Left lobe of liver (tissue), 2 donors: ENCODE results near the gene TCAF1. TPM values are rescaled to one million over a fixed set of nuclear protein-coding genes. Genes with fewer than 3 reads are reported as not detected.
A peak's percentile ranks its signal among the peaks of the same experiment; 100 is the strongest.

ENCODE experiments used
- ATAC-seq: fragments of 200-7000 bp; cut with Tn5 transposase; one replicate; pipeline ENCODE4 v1.9.1; 2020; ENCODE audit warnings: mild to moderate bottlenecking, moderate library complexity
- DNase-seq: peaks from one replicate; pipeline ENCODE4 v3.0.0-alpha.2; 2020; ENCODE audit warnings: low spot score
- total RNA-seq: library from RNA; stranded (reverse); gene quantifications from one replicate; pipeline ENCODE4 v1.2.1, GENCODE V29; 2021
- donor health status: DM: no; HTN: no; CAD: no; lungs with moderate emphysema.
- donor health status: DM: no; HTN: yes; CAD: no.

TCAF1 gene
- 56.1 TPM for total RNA-seq

GRCh38 chr7:143901668-143902331 lies at the start of gene TCAF1:
TCAF1 (minus strand) TSS chr7:143902176; CDS start chr7:143876608, 25,568 bp downstream.
- ATAC-seq: peak; percentile 93
- peak; percentile 97 for DNase-seq

GRCh38 chr7:143948733-143949132 lies 46.8 kb upstream of the TCAF1 start:
- DNase-seq (no peak), ATAC-seq (no peak)

GRCh38 chr7:143947111-143947510 lies 45.1 kb upstream of the TCAF1 start:
- ATAC-seq (no peak), DNase-seq (no peak)

GRCh38 chr7:143945423-143945822 lies 43.4 kb upstream of the TCAF1 start:
- ATAC-seq (no peak), DNase-seq (no peak)

- DNase-seq: no peak
- no peak for ATAC-seq
Observed at GRCh38 chr7:143938379-143939243, 36.6 kb upstream of the TCAF1 start.

- DNase-seq (no peak), ATAC-seq (no peak)
Observed at GRCh38 chr7:143936087-143937009, 34.4 kb upstream of the TCAF1 start.

GRCh38 chr7:143934526-143935325 lies 32.8 kb upstream of the TCAF1 start, which contains the start of gene OR2F2:
OR2F2 (plus strand) TSS chr7:143935233; CDS start chr7:143935233, 0 bp downstream.
- ATAC-seq: no peak

GRCh38 chr7:143931739-143932138 lies 29.8 kb upstream of the TCAF1 start:
- DNase-seq (no peak), ATAC-seq (no peak)

More at GRCh38 chr7:143934526-143935325, 32.8 kb upstream of the TCAF1 start, which contains the start of gene OR2F2:
- no peak for DNase-seq

- DNase-seq (no peak), ATAC-seq (no peak)
Observed at GRCh38 chr7:143929224-143929920, 27.4 kb upstream of the TCAF1 start.

GRCh38 chr7:143924851-143925250 lies 22.9 kb upstream of the TCAF1 start:
- DNase-seq (no peak), ATAC-seq (no peak)

- DNase-seq (no peak), ATAC-seq (no peak)
Observed at GRCh38 chr7:143914938-143915652, 13.1 kb upstream of the TCAF1 start.

- DNase-seq (no peak), ATAC-seq (peak; percentile 85)
Observed at GRCh38 chr7:143913945-143914615, 12.1 kb upstream of the TCAF1 start.

- ATAC-seq: no peak
Observed at GRCh38 chr7:143910473-143911248, 8.7 kb upstream of the TCAF1 start.

GRCh38 chr7:143909863-143910262 lies 7.9 kb upstream of the TCAF1 start:
- ATAC-seq (no peak), DNase-seq (no peak)

More at GRCh38 chr7:143910473-143911248, 8.7 kb upstream of the TCAF1 start:
- no peak for DNase-seq

GRCh38 chr7:143908120-143908519 lies 6.1 kb upstream of the TCAF1 start:
- no peak for ATAC-seq
- no peak for DNase-seq

- no peak for DNase-seq
- no peak for ATAC-seq
Observed at GRCh38 chr7:143906895-143907294, 4.9 kb upstream of the TCAF1 start.

GRCh38 chr7:143906151-143906550 lies 4.2 kb upstream of the TCAF1 start:
- ATAC-seq (no peak), DNase-seq (no peak)
